Neural crest cell (in vitro differentiated cells): Measurements from ENCODE around the gene TDRD9. TPM values are rescaled to one million over a fixed set of nuclear protein-coding genes. Genes with fewer than 3 reads are reported as not detected.

Experiments used
- DNase-seq: peaks from one replicate; pipeline ENCODE4 v3.0.0; 2021; ENCODE audit warnings: low read depth, mixed read lengths, low spot score
- H3K27ac Mint-ChIP-seq: one replicate; pipeline ENCODE4 v1.8.0; 2021; ENCODE audit warnings: mild to moderate bottlenecking, mixed read lengths; ENCODE audit not compliant: unreplicated experiment
- H3K27me3 Mint-ChIP-seq: 2 replicates; pipeline ENCODE4 v1.8.0; 2021; ENCODE audit warnings: low read depth, mild to moderate bottlenecking, mixed read lengths
- H3K36me3 Mint-ChIP-seq: 2 replicates; pipeline ENCODE4 v1.8.0; 2021; ENCODE audit warnings: low read depth, mild to moderate bottlenecking, mixed read lengths
- H3K4me1 Mint-ChIP-seq: 2 replicates; pipeline ENCODE4 v1.8.0; 2021; ENCODE audit warnings: mixed read lengths
- H3K4me3 Mint-ChIP-seq: one replicate; pipeline ENCODE4 v1.8.0; 2021; ENCODE audit warnings: mild to moderate bottlenecking, mixed read lengths
- H3K9me3 Mint-ChIP-seq: 2 replicates; pipeline ENCODE4 v1.8.0; 2021; ENCODE audit warnings: mixed read lengths
- CTCF ChIP-seq: fragments of 200-600 bp; sonication (generic); conservative IDR thresholded peaks from 2 replicates; pipeline ENCODE4 v1.5.0; 2021; ENCODE audit warnings: antibody characterized with exemption, mild to moderate bottlenecking
- total RNA-seq: library from RNA; stranded (reverse); gene quantifications from 2 replicates; pipeline ENCODE4 v1.2.1, GENCODE V29; 2021

Gene TDRD9
- total RNA-seq, 1 donor from 2014 or later = not detected

GRCh38 chr14:104091927-104092771 lies 163.9 kb downstream of the TDRD9 start:
- no peaks in the 10 kb centered on the region for H3K9me3 Mint-ChIP-seq
- peaks cover 3% of the 10 kb centered on the region for H3K4me1 Mint-ChIP-seq
- no peak overlapping the region for H3K27ac Mint-ChIP-seq
- no peak for TF ChIP-seq CTCF
- H3K36me3 Mint-ChIP-seq = no peaks in the 10 kb centered on the region
- DNase-seq = no peak
- H3K27me3 Mint-ChIP-seq = no peaks in the 10 kb centered on the region
- no peak overlapping the region for H3K4me3 Mint-ChIP-seq

- TF ChIP-seq CTCF = no peak
- Mint-ChIP-seq H3K36me3 (no peaks in the 10 kb centered on the region), H3K9me3 (no peaks in the 10 kb centered on the region), H3K4me1 (peaks cover 3% of the 10 kb centered on the region), H3K4me3 (no peak overlapping the region), H3K27me3 (no peaks in the 10 kb centered on the region), H3K27ac (no peak overlapping the region)
- DNase-seq = no peak
Observed at GRCh38 chr14:104092931-104093365, 164.7 kb downstream of the TDRD9 start.

GRCh38 chr14:104093366-104094055 lies 165.3 kb downstream of the TDRD9 start:
- no peak overlapping the region for H3K4me3 Mint-ChIP-seq
- DNase-seq = no peak

GRCh38 chr14:104094056-104094708 lies 165.9 kb downstream of the TDRD9 start:
- Mint-ChIP-seq H3K27me3 (no peaks in the 10 kb centered on the region), H3K4me3 (no peak overlapping the region), H3K27ac (peak overlapping the region; percentile 78), H3K4me1 (peaks cover 3% of the 10 kb centered on the region), H3K9me3 (no peaks in the 10 kb centered on the region), H3K36me3 (no peaks in the 10 kb centered on the region)
- DNase-seq = no peak
- TF ChIP-seq CTCF = no peak

More at GRCh38 chr14:104093366-104094055, 165.3 kb downstream of the TDRD9 start:
- no peaks in the 10 kb centered on the region for H3K36me3 Mint-ChIP-seq
- TF ChIP-seq CTCF = no peak
- H3K9me3 Mint-ChIP-seq = no peaks in the 10 kb centered on the region
- H3K27ac Mint-ChIP-seq = no peak overlapping the region
- H3K27me3 Mint-ChIP-seq = no peaks in the 10 kb centered on the region
- H3K4me1 Mint-ChIP-seq = peaks cover 3% of the 10 kb centered on the region

GRCh38 chr14:104094709-104095425 lies 166.6 kb downstream of the TDRD9 start:
- Mint-ChIP-seq H3K4me3 (no peak overlapping the region), H3K27me3 (no peaks in the 10 kb centered on the region), H3K27ac (peak overlapping the region; percentile 78), H3K9me3 (no peaks in the 10 kb centered on the region), H3K4me1 (peaks cover 3% of the 10 kb centered on the region), H3K36me3 (no peaks in the 10 kb centered on the region)
- peak; percentile 95 for TF ChIP-seq CTCF
- peak; percentile 93 for DNase-seq
